Osteoblast (primary cell): ENCODE measurements around the gene PTPRN2. TPM values are rescaled to one million over a fixed set of nuclear protein-coding genes. Genes with fewer than 3 reads are reported as not detected.
"Not testable (repeated sequence)": the region's sequence is repeated elsewhere in the genome, so short reads cannot be mapped to it uniquely, and the experiment has no call there.

ENCODE experiments used
- DNase-seq: peaks from one replicate; pipeline ENCODE4 v3.0.0; 2011; ENCODE audit warnings: low spot score, mixed read lengths; ENCODE audit not compliant: insufficient read length; ENCODE audit errors: missing footprints
- H2AFZ ChIP-seq: 2 replicates; pipeline ENCODE4 v1.6.0; 2011; ENCODE audit warnings: mild to moderate bottlenecking, low read length
- H3K27ac ChIP-seq: 2 replicates; pipeline ENCODE4 v1.5.1; 2011; ENCODE audit warnings: mild to moderate bottlenecking, low read depth, low read length, moderate library complexity
- H3K27me3 ChIP-seq: 2 replicates; pipeline ENCODE4 v1.6.0; 2012; ENCODE audit warnings: mild to moderate bottlenecking, control low read depth, inconsistent platforms, low read length, moderate library complexity; ENCODE audit not compliant: insufficient read depth
- H3K36me3 ChIP-seq: 2 replicates; pipeline ENCODE4 v1.5.1; 2011; ENCODE audit warnings: mild to moderate bottlenecking, low read length, control low read depth, moderate library complexity; ENCODE audit not compliant: insufficient read depth
- H3K4me1 ChIP-seq: 2 replicates; pipeline ENCODE4 v1.5.1; 2011; ENCODE audit warnings: mild to moderate bottlenecking, low read length, control low read depth, moderate library complexity; ENCODE audit not compliant: insufficient read depth
- H3K4me2 ChIP-seq: 2 replicates; pipeline ENCODE4 v1.6.0; 2011; ENCODE audit warnings: mild to moderate bottlenecking, low read length; ENCODE audit not compliant: insufficient read depth
- H3K4me3 ChIP-seq: fragments of 200-600 bp; sonication (generic); 3 replicates; pipeline ENCODE4 v1.5.1; 2012; ENCODE audit warnings: mild to moderate bottlenecking, low read length, inconsistent platforms; ENCODE audit not compliant: insufficient read depth
- H3K79me2 ChIP-seq: 2 replicates; pipeline ENCODE4 v1.6.0; 2012; ENCODE audit warnings: mild to moderate bottlenecking, low read length, control low read depth, inconsistent platforms; ENCODE audit not compliant: insufficient read depth
- H3K9me3 ChIP-seq: 2 replicates; pipeline ENCODE4 v1.5.1; 2011; ENCODE audit warnings: low read depth, low read length, control low read depth
- H4K20me1 ChIP-seq: 2 replicates; pipeline ENCODE4 v1.6.0; 2012; ENCODE audit warnings: mild to moderate bottlenecking, low read length, control low read depth; ENCODE audit not compliant: insufficient read depth
- CTCF ChIP-seq: IDR thresholded peaks from 2 replicates; pipeline ENCODE4 v1.5.1; 2011; ENCODE audit warnings: mild to moderate bottlenecking, low read depth, low read length, moderate library complexity; ENCODE audit errors: extremely low read depth
- total RNA-seq: library from RNA; depleted of rRNA; stranded (reverse); fragments of >200 nt; gene quantifications from 2 replicates; pipeline ENCODE4 v1.2.3, GENCODE V29; 2012

Gene PTPRN2
- total RNA-seq, 1 donor = 0.36 TPM

- H3K27me3 ChIP-seq = no peaks in the 10 kb centered on the region
- H2AFZ ChIP-seq = no peak overlapping the region
- no peak overlapping the region for H3K4me2 ChIP-seq
- no peak overlapping the region for H3K27ac ChIP-seq
- H3K4me3 ChIP-seq = no peak overlapping the region
- no peaks in the 10 kb centered on the region for H3K9me3 ChIP-seq
- no peaks in the 10 kb centered on the region for H3K36me3 ChIP-seq
- DNase-seq = no peak
- no peaks in the 10 kb centered on the region for H4K20me1 ChIP-seq
- H3K4me1 ChIP-seq = no peaks in the 10 kb centered on the region
- H3K79me2 ChIP-seq = no peaks in the 10 kb centered on the region
- TF ChIP-seq CTCF = no peak
Measured at GRCh38 chr7:158209435-158209834, 378.2 kb downstream of the PTPRN2 start.

GRCh38 chr7:158206341-158206740, 381.3 kb downstream of the PTPRN2 start:
- Histone ChIP-seq H3K4me3 (no peak overlapping the region), H3K79me2 (no peaks in the 10 kb centered on the region), H3K27me3 (no peaks in the 10 kb centered on the region), H3K4me2 (no peak overlapping the region), H3K27ac (no peak overlapping the region), H3K9me3 (no peaks in the 10 kb centered on the region), H3K36me3 (no peaks in the 10 kb centered on the region), H3K4me1 (no peaks in the 10 kb centered on the region), H4K20me1 (no peaks in the 10 kb centered on the region), H2AFZ (no peak overlapping the region)
- TF ChIP-seq CTCF = no peak
- peak; percentile 57 for DNase-seq

GRCh38 chr7:158204453-158204852, 383.2 kb downstream of the PTPRN2 start:
- TF ChIP-seq CTCF = no peak
- H4K20me1 ChIP-seq = no peaks in the 10 kb centered on the region

GRCh38 chr7:158203948-158204347, 383.7 kb downstream of the PTPRN2 start:
- H3K9me3 ChIP-seq, H3K4me3 ChIP-seq, H4K20me1 ChIP-seq, H3K27me3 ChIP-seq, H2AFZ ChIP-seq, H3K4me1 ChIP-seq, H3K79me2 ChIP-seq, H3K36me3 ChIP-seq, H3K4me2 ChIP-seq, H3K27ac ChIP-seq: not testable (repeated sequence)
- DNase-seq = peak; percentile 39

More at GRCh38 chr7:158204453-158204852, 383.2 kb downstream of the PTPRN2 start:
- Histone ChIP-seq H2AFZ (no peak overlapping the region), H3K36me3 (no peaks in the 10 kb centered on the region), H3K27me3 (no peaks in the 10 kb centered on the region), H3K4me2 (no peak overlapping the region), H3K9me3 (no peaks in the 10 kb centered on the region), H3K4me1 (no peaks in the 10 kb centered on the region), H3K27ac (no peak overlapping the region), H3K4me3 (no peak overlapping the region), H3K79me2 (no peaks in the 10 kb centered on the region)
- no peak for DNase-seq
